Measurements from ENCODE around the gene ZNF30. TPM values are rescaled to one million over a fixed set of nuclear protein-coding genes. Genes with fewer than 3 reads are reported as not detected.
A peak's percentile ranks its signal among the peaks of the same experiment; 100 is the strongest.

The ZNF30 gene
- total and polyA plus RNA-seq, 2 experiments from 2014 or later, result 4.1 to 18.7 TPM

DNA sequence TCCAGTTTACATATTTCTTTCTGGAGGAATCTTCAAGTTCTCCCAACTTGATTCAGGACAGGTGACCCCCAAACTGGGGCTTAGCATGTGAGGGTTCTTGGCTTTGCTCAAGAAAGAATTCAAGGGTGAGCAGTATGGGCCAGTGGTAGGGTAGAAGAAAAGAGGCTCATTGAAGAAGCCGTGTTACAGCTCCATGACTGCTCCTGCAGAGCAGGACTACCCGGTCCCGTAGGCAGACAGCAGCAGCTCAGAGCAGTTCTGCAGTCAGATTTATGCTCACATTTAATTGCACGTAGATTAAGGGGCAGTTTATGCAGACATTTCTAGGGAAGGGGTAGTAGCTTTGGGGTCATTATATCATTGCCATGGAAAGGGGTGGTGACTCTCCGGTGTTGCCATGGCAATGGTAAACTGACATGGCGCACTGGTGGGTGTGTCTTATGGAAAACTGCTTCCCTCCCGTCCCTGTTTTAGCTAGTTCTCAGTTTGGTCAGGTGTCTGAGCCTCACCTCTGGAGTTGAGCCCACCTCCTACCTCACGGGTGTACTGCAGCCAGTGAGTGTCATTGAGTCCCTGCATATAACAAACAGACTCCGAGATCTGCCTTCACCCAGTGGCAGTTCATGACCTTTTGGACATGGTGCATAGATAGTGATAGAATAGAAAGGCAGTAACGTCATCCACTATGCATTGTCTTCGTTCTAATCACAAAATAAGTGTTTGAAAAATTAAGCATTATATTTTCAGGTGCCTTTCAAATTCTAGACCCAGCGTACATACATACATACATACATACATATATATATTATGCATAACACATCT is 53.3 kb downstream of the ZNF30 start:
- Mint-ChIP-seq H3K27me3 (ENCODE audit: insufficient read depth, low read depth, poor library complexity) (peaks cover 2% of the 10 kb centered on the region), H3K4me3 (no peak overlapping the region), H3K36me3 (ENCODE audit: low read depth) (peaks cover 8% of the 10 kb centered on the region; the same call in 2 of the 3 replicates), H3K4me1 (peaks cover 13% of the 10 kb centered on the region), H3K27ac (no peak overlapping the region), H3K9me3 (peaks cover 20% of the 10 kb centered on the region)
- Histone ChIP-seq H3K27me3 (ENCODE audit: insufficient read depth) (no peaks in the 10 kb centered on the region), H3K4me3 (no peak overlapping the region), H3K4me2 (no peak overlapping the region), H3K27ac (ENCODE audit: low read depth) (no peak overlapping the region), H3K9me2 (ENCODE audit: insufficient read depth) (0 out of 2 replicates have a peak, but pooled peaks cover 3% of the 10 kb centered on the region), H4K20me1 (replicated peaks; ENCODE audit: insufficient read depth) (no peaks in the 10 kb centered on the region), H3K36me3 (ENCODE audit: insufficient read depth) (0 out of 2 replicates have a peak, but pooled peaks cover 3% of the 10 kb centered on the region), H2AFZ (no peak overlapping the region), H3K4me1 (ENCODE audit: insufficient read depth) (peaks cover 15% of the 10 kb centered on the region), H3F3A (replicated peaks; ENCODE audit: low read depth) (no peaks in the 10 kb centered on the region), H3K79me2 (replicated peaks; ENCODE audit: insufficient read depth) (no peaks in the 10 kb centered on the region)
- no peak for ATAC-seq
- peak; percentile 54 for DNase-seq (ENCODE audit: low spot score)
- TF ChIP-seq, protein P1, sequence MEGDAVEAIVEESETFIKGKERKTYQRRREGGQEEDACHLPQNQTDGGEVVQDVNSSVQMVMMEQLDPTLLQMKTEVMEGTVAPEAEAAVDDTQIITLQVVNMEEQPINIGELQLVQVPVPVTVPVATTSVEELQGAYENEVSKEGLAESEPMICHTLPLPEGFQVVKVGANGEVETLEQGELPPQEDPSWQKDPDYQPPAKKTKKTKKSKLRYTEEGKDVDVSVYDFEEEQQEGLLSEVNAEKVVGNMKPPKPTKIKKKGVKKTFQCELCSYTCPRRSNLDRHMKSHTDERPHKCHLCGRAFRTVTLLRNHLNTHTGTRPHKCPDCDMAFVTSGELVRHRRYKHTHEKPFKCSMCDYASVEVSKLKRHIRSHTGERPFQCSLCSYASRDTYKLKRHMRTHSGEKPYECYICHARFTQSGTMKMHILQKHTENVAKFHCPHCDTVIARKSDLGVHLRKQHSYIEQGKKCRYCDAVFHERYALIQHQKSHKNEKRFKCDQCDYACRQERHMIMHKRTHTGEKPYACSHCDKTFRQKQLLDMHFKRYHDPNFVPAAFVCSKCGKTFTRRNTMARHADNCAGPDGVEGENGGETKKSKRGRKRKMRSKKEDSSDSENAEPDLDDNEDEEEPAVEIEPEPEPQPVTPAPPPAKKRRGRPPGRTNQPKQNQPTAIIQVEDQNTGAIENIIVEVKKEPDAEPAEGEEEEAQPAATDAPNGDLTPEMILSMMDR (conservative IDR thresholded peaks at IDR 0.05; ENCODE audit: low read depth in 2 of 2), result no peak
- no peak for TF ChIP-seq EZH2 (IDR thresholded peaks at IDR 0.05; ENCODE audit: low read depth, unreplicated experiment)
- no peak for TF ChIP-seq POLR2AphosphoS5 (IDR thresholded peaks at IDR 0.05; ENCODE audit: low read depth)
- TF ChIP-seq EZH2phosphoT487 (IDR thresholded peaks at IDR 0.05; ENCODE audit: unreplicated experiment), result no peak
- TF ChIP-seq NANOG (IDR thresholded peaks at IDR 0.05; ENCODE audit: borderline replicate concordance), result no peak
- no peak for TF ChIP-seq CREB1 (CRISPR knock-in tag; IDR thresholded peaks at IDR 0.05; ENCODE audit: low read depth)
- no peak for TF ChIP-seq STAT1 (IDR thresholded peaks at IDR 0.05; ENCODE audit: unreplicated experiment)
- no peak for TF ChIP-seq JUNB (IDR thresholded peaks at IDR 0.05; ENCODE audit: unreplicated experiment)

DNA sequence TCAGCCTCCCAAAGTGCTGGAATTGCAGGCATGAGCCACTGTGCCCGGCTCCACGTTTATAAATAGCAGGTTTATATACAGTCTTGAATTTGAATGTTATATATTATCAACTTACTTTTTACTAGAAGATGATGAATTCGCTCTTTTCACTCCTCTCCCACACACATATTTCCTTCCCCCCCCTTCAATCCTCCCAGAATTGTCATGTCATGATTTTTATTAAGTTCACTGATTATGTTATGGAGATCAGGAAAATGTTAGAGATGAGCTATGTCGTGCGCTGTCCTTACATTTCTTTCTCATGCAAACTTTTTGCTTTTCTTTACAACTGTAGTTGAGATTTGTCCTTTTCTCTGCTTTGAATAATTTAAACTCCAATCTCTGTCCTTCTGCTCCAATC is 55.6 kb downstream of the ZNF30 start:
- Histone ChIP-seq H3K36me3 (ENCODE audit: insufficient read depth) (0 out of 2 replicates have a peak, but pooled peaks cover 3% of the 10 kb centered on the region), H2AFZ (peak overlapping the region; percentile 86), H3K4me1 (ENCODE audit: insufficient read depth) (peaks cover 11% of the 10 kb centered on the region), H3F3A (replicated peaks; ENCODE audit: low read depth) (no peaks in the 10 kb centered on the region), H3K4me3 (no peak overlapping the region), H3K4me2 (no peak overlapping the region), H3K27me3 (ENCODE audit: insufficient read depth) (no peaks in the 10 kb centered on the region), H3K27ac (ENCODE audit: low read depth) (peak overlapping the region; percentile 64; the same call in 1 of the 2 replicates), H3K79me2 (replicated peaks; ENCODE audit: insufficient read depth) (no peaks in the 10 kb centered on the region), H4K20me1 (replicated peaks; ENCODE audit: insufficient read depth) (no peaks in the 10 kb centered on the region), H3K9me2 (ENCODE audit: insufficient read depth) (no peaks in the 10 kb centered on the region)
- H3K27ac Mint-ChIP-seq, result no peak overlapping the region
- peaks cover 14% of the 10 kb centered on the region for H3K9me3 Mint-ChIP-seq
- H3K4me1 Mint-ChIP-seq, result peaks cover 14% of the 10 kb centered on the region
- H3K4me3 Mint-ChIP-seq, result no peak overlapping the region
- ATAC-seq (no peak), DNase-seq (ENCODE audit: low spot score) (no peak)
- TF ChIP-seq, protein P2, sequence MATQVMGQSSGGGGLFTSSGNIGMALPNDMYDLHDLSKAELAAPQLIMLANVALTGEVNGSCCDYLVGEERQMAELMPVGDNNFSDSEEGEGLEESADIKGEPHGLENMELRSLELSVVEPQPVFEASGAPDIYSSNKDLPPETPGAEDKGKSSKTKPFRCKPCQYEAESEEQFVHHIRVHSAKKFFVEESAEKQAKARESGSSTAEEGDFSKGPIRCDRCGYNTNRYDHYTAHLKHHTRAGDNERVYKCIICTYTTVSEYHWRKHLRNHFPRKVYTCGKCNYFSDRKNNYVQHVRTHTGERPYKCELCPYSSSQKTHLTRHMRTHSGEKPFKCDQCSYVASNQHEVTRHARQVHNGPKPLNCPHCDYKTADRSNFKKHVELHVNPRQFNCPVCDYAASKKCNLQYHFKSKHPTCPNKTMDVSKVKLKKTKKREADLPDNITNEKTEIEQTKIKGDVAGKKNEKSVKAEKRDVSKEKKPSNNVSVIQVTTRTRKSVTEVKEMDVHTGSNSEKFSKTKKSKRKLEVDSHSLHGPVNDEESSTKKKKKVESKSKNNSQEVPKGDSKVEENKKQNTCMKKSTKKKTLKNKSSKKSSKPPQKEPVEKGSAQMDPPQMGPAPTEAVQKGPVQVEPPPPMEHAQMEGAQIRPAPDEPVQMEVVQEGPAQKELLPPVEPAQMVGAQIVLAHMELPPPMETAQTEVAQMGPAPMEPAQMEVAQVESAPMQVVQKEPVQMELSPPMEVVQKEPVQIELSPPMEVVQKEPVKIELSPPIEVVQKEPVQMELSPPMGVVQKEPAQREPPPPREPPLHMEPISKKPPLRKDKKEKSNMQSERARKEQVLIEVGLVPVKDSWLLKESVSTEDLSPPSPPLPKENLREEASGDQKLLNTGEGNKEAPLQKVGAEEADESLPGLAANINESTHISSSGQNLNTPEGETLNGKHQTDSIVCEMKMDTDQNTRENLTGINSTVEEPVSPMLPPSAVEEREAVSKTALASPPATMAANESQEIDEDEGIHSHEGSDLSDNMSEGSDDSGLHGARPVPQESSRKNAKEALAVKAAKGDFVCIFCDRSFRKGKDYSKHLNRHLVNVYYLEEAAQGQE (IDR thresholded peaks at IDR 0.05; ENCODE audit: unreplicated experiment), result no peak
- TF ChIP-seq, protein P1 (conservative IDR thresholded peaks at IDR 0.05; ENCODE audit: low read depth in 2 of 2), result no peak
- TF ChIP-seq JUNB (IDR thresholded peaks at IDR 0.05; ENCODE audit: unreplicated experiment), result no peak
- H3K27me3 Mint-ChIP-seq (ENCODE audit: insufficient read depth, low read depth, poor library complexity), result peaks cover 2% of the 10 kb centered on the region
- peaks cover 7% of the 10 kb centered on the region for H3K36me3 Mint-ChIP-seq (ENCODE audit: low read depth)
